Heart right ventricle (tissue), 16 donors: ENCODE data around the gene TNFAIP8. TPM values are rescaled to one million over a fixed set of nuclear protein-coding genes. Genes with fewer than 3 reads are reported as not detected.
A peak's percentile ranks its signal among the peaks of the same experiment; 100 is the strongest.

Experiments used
- ATAC-seq, 8 donors: fragments of 200-7000 bp; cut with Tn5 transposase; one replicate each; pipeline ENCODE4 v1.9.1; 2020; ENCODE audit warnings: mild to moderate bottlenecking in 8 of 8, moderate library complexity in 8 of 8, moderate number of reproducible peaks in 1 of 8
- DNase-seq, 2 donors: peaks; one replicate each; pipeline ENCODE4 v3.0.0-alpha.2; 2020
- H3K27ac ChIP-seq, 10 donors: fragments of 200-600 bp; sonication (generic) in 2 of 10; one replicate each; pipeline versions ENCODE4 v1.5.0 to v1.8.0; 2020 to 2022; ENCODE audit warnings: mild to moderate bottlenecking in 3 of 10
- H3K27me3 ChIP-seq, 7 donors: fragments of 200-600 bp; one replicate each; pipeline ENCODE4 v1.8.0; 2021 to 2022; ENCODE audit warnings: mild to moderate bottlenecking in 2 of 7
- H3K36me3 ChIP-seq, 9 donors: fragments of 200-600 bp; sonication (generic) in 1 of 9; one replicate each; pipeline versions ENCODE4 v1.5.0 to v1.8.0; 2020 to 2022; ENCODE audit warnings: mild to moderate bottlenecking in 2 of 9
- H3K4me1 ChIP-seq, 9 donors: fragments of 200-600 bp; sonication (generic) in 1 of 9; one replicate each; pipeline versions ENCODE4 v1.5.0 to v1.8.0; 2020 to 2022; ENCODE audit warnings: mild to moderate bottlenecking in 4 of 9
- H3K4me3 ChIP-seq, 10 donors: fragments of 200-600 bp; sonication (generic) in 2 of 10; one replicate each; pipeline versions ENCODE4 v1.5.0 to v1.8.0; 2020 to 2022; ENCODE audit warnings: mild to moderate bottlenecking in 7 of 10, moderate library complexity in 2 of 10
- H3K9me3 ChIP-seq, 11 donors: fragments of 200-600 bp in 10 of 11; sonication (generic) in 2 of 11; one replicate each; pipeline versions ENCODE4 v1.5.0 to v1.8.0; 2013 to 2022; ENCODE audit warnings: mild to moderate bottlenecking in 2 of 11, control low read depth in 1 of 11, moderate library complexity in 1 of 11
- WGBS, 2 donors: extraction: QIAGEN DNeasy Blood & Tissue Kit; methylation state at CpG; one replicate each; pipeline ENCODE4 v1.1.7; 2013; ENCODE audit warnings: inconsistent platforms in 1 of 2; 5-methylcytosine and 5-hydroxymethylcytosine counted together
- intact Hi-C, 10 donors: fragments of 100-400 bp; cut with DNase I; formaldehyde crosslinking; loops; one replicate each; pipeline versions ENCODE4 v1.11.1 to v1.14.2; 2022
- polyA plus RNA-seq, 2 donors: library from polyadenylated mRNA; stranded (reverse); fragments of 200-250 nt; gene quantifications; one replicate each; pipeline ENCODE4 v1.2.3, GENCODE V29; 2013
- total RNA-seq, 10 donors: library from RNA; stranded (reverse); fragmentation: NEBNext Ultra II Directional in 3 of 10; extraction: Animal tissue kit (Norgen Biotek cat#: 25700) in 3 of 10; gene quantifications; one replicate each; pipeline versions ENCODE4 v1.2.1 to v1.2.4, GENCODE V29; 2021 to 2023
- TF ChIP-seq, protein P1 (sequence below), 9 donors: fragments of 200-600 bp; sonication (generic) in 2 of 9; IDR thresholded peaks; one replicate each; pipeline versions ENCODE4 v1.5.0 to v1.8.0; 2021 to 2022; ENCODE audit warnings: antibody characterized with exemption in 9 of 9, mild to moderate bottlenecking in 5 of 9, moderate library complexity in 1 of 9
- donor health status: Arrhythmogenic right ventricular cardiomyopathy.
- donor health status: ischemic (EF 13 %, LVEDD 7.1; RV severe dilation, severe dysfunction).
- donor health status: healthy with polysubstance abuse.
- donor health status: DM: no; HTN: yes; CAD: no.
- donor health status: DM: no; HTN: no; CAD: no.
- donor health status: ischemic (EF 25% LVEDD 6.9; RV normal size, moderate dysfunction).
- donor health status: ischemic (EF 25% LVEDD 5.7; RV mildly dilated, moderate dysfunction).
- donor health status: healthy.
- donor health status: DM: yes; HTN: yes; CAD: no.
- donor health status: Ischemic cardiomyopathy.
- donor health status: ischemic (EF 35%, LVEDD 5.7; RV mildly dilated, moderate dysfunction).
- donor health status: nonischemic (EF 11% LVEDD 7.7; RV severe dilation, severe dysfunction).
- donor health status: DM: yes; HTN: yes; CAD: no.
- donor health status: PGD.
- donor health status: ischemic (EF 29% LVEDD 5.4; RV normal size, mild dysfunction).
- donor health status: nonischemic (EF 23%, LVEDD 6.1; RV moderate dilation, normal function).

The TNFAIP8 gene
- total and polyA plus RNA-seq, 12 donors, result 3.3 to 30.8 (median 8.7) TPM

DNA sequence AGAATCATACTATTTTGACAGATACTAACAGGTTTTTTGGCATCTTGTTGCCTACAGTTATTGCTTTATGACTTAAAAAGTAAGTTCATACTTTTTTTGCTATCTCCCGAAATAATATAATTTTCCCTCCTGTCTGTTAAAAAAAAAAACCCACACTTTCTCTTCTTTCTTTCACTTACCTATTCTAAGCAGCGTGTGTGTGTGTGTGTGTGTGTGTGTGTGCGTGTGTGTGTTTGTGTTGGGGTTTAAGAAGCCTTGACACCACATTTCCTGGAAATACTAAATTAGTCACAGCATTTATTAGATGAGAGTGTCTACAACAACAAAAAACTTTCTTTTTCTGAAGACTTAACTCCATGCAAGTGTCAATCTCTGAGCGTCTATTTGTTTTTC, 12.4 kb downstream of the TNFAIP8 start:
- H3K4me1 ChIP-seq, result peaks cover 0 to 70% (median 25%) of the 10 kb centered on the region in 9 donors
- no peaks in the 10 kb centered on the region for H3K9me3 ChIP-seq
- no peaks in the 10 kb centered on the region for H3K36me3 ChIP-seq
- no peaks in the 10 kb centered on the region for H3K27me3 ChIP-seq
- intact Hi-C loops, result no loop called here
- ATAC-seq (no peak), DNase-seq (no peak)
- H3K27ac ChIP-seq, result peak overlapping the region in 1 of 10 donors; percentile 64
- no peak overlapping the region for H3K4me3 ChIP-seq
- TF ChIP-seq, protein P1, sequence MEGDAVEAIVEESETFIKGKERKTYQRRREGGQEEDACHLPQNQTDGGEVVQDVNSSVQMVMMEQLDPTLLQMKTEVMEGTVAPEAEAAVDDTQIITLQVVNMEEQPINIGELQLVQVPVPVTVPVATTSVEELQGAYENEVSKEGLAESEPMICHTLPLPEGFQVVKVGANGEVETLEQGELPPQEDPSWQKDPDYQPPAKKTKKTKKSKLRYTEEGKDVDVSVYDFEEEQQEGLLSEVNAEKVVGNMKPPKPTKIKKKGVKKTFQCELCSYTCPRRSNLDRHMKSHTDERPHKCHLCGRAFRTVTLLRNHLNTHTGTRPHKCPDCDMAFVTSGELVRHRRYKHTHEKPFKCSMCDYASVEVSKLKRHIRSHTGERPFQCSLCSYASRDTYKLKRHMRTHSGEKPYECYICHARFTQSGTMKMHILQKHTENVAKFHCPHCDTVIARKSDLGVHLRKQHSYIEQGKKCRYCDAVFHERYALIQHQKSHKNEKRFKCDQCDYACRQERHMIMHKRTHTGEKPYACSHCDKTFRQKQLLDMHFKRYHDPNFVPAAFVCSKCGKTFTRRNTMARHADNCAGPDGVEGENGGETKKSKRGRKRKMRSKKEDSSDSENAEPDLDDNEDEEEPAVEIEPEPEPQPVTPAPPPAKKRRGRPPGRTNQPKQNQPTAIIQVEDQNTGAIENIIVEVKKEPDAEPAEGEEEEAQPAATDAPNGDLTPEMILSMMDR (IDR thresholded peaks at IDR 0.05), result no peak
- WGBS, 2 donors, result 63 to 68% methylated on average over 4 of the region's 4 CpGs

DNA sequence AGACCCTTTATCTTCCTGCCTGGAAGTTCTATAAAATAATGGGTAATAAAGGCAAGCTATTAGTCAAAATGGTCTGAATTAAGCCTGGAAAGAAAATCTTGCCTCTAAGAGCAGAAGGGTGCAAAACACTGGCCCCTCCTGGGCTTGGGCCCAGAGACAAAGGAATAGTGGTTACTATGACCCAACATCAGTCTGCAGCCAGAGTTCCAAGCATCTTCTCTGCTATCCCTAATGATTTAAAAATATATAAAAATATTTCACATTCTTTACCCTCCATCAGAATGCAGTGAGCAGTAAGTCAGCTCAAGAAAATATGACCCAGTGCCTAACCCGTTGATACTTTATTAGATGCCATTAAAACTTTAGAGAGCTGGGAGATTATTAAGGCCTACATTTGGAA, 14.7 kb downstream of the TNFAIP8 start:
- peaks cover 0 to 64% (median 22%) of the 10 kb centered on the region in 9 donors for H3K4me1 ChIP-seq
- ATAC-seq (no peak), DNase-seq (no peak)
- 75% methylated on average over 1 of the region's 1 CpG for WGBS, 2 donors
- no peaks in the 10 kb centered on the region for H3K9me3 ChIP-seq
- H3K27me3 ChIP-seq, result no peaks in the 10 kb centered on the region
- H3K36me3 ChIP-seq, result peaks cover 0 to 11% (median 0%) of the 10 kb centered on the region in 9 donors
- TF ChIP-seq, protein P1 (IDR thresholded peaks at IDR 0.05), result no peak
- intact Hi-C loops, result no loop called here
- no peak overlapping the region for H3K4me3 ChIP-seq
- no peak overlapping the region for H3K27ac ChIP-seq

DNA sequence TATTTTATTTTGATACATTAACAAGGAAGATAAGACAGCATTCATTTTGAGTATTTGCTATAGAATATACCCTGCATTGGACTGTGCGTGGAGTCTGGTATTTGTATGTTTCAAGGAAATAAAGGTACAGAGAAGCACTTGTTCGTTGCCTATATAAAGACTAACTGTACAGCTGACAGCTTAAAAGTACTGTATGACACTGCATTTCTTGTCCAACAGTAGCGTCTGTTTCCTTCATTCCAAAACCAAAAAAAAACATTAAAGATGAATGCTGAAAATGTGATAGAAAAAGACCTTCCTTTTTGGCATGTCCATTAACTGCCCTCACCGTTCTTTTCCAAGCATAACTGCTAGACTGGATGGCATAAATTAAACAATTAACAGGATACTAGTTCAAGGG, 15.3 kb downstream of the TNFAIP8 start:
- 72 to 74% methylated on average over 4 of the region's 4 CpGs for WGBS, 2 donors
- TF ChIP-seq, protein P1 (IDR thresholded peaks at IDR 0.05), result no peak
- intact Hi-C loops, result no loop called here
- H3K27ac ChIP-seq, result no peak overlapping the region
- H3K4me3 ChIP-seq, result no peak overlapping the region
- no peaks in the 10 kb centered on the region for H3K9me3 ChIP-seq
- H3K27me3 ChIP-seq, result no peaks in the 10 kb centered on the region
- peaks cover 0 to 11% (median 0%) of the 10 kb centered on the region in 9 donors for H3K36me3 ChIP-seq
- ATAC-seq (no peak), DNase-seq (no peak)
- peaks cover 0 to 58% (median 15%) of the 10 kb centered on the region in 9 donors for H3K4me1 ChIP-seq

DNA sequence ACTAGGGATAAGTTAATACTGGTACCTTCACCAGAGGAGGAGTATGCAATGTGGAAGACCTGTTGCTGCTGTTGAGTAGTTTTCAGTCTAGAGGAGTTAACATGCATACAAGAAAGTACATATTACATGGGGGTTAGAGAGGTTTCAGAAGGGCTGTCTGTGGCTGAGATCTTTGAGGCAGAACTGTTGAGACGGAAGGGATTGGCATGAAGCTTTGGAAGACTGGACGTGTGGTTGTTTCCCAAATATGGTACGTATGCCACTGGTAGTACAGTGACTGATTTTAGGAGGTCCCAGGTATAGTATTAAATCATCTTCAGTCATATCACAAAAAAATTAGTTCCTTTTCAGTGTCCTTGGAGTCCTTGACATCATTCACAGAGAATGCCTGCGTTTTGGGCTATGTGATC, 17.6 kb downstream of the TNFAIP8 start:
- no peak for ATAC-seq
- no peak for DNase-seq
- TF ChIP-seq, protein P1 (IDR thresholded peaks at IDR 0.05), result no peak
- H3K9me3 ChIP-seq, result no peaks in the 10 kb centered on the region
- no peaks in the 10 kb centered on the region for H3K27me3 ChIP-seq
- 86 to 94% methylated on average over 4 of the region's 4 CpGs for WGBS, 2 donors
- H3K4me3 ChIP-seq, result no peak overlapping the region
- peaks cover 0 to 11% (median 0%) of the 10 kb centered on the region in 9 donors for H3K36me3 ChIP-seq
- H3K27ac ChIP-seq, result no peak overlapping the region
- intact Hi-C loops, result no loop called here
- peaks cover 0 to 36% (median 0%) of the 10 kb centered on the region in 9 donors for H3K4me1 ChIP-seq
